ENCODE measurements around the gene STX11. TPM values are rescaled to one million over a fixed set of nuclear protein-coding genes. Genes with fewer than 3 reads are reported as not detected.

Gene STX11
- total RNA-seq, 1 donor from 2014 or later, result 6.8 TPM

- Histone ChIP-seq H3K4me1 (peaks cover 15% of the 10 kb centered on the region), H3K4me3 (no peak overlapping the region), H3K27ac (replicated peaks) (no peak overlapping the region), H3K36me3 (no peaks in the 10 kb centered on the region), H3K27me3 (ENCODE audit: low read depth) (no peaks in the 10 kb centered on the region), H3K9me3 (replicated peaks) (peaks cover 8% of the 10 kb centered on the region)
- no peak for DNase-seq
- intact Hi-C loops (cut with micrococcal nuclease), result no loop called here
- TF ChIP-seq CTCF (IDR thresholded peaks at IDR 0.05; ENCODE audit: borderline replicate concordance), result no peak
Measured at GRCh38 chr6:144234935-144235334, 84.6 kb downstream of the STX11 start.

Other genes starting within 250 kb of the STX11 start
- 10.5 TPM for gene PLAGL1, start 142.3 kb upstream of the STX11 start, total RNA-seq
- gene SF3B5, start 54.9 kb upstream of the STX11 start, total RNA-seq, result 131 TPM
- 68.3 TPM for gene UTRN, start 134.8 kb downstream of the STX11 start, total RNA-seq

All from left ventricle myocardium inferior (tissue), 1 donor.